HG03060 (cell line): ENCODE measurements around the gene FMN2.

Experiments used
- ATAC-seq: cut with Tn5 transposase; IDR thresholded peaks from one replicate; pipeline ENCODE4 v1.9.1; 2021; ENCODE audit warnings: low read depth, moderate number of reproducible peaks; ENCODE audit not compliant: unreplicated experiment

The FMN2 gene

DNA sequence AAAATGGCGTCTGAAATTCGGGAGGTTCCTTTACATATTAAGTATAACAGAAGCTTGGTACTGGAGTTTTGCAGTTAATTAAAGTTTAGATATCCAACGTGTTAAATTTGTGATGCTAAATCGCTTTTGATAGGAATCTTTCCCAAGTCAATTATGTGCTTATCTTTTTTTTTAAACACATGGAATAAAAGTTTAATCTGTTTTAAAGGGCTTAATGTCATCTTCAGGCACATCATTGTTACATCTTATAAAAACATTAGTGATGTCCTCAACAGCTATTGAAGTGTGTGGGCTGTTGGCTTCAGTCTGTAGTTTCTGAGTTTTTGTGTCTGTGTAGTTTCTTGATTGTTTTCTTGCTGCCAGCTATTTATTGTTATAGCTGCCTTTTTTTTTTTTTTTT is 5.3 kb downstream of the FMN2 start:
- ATAC-seq, result no peak

DNA sequence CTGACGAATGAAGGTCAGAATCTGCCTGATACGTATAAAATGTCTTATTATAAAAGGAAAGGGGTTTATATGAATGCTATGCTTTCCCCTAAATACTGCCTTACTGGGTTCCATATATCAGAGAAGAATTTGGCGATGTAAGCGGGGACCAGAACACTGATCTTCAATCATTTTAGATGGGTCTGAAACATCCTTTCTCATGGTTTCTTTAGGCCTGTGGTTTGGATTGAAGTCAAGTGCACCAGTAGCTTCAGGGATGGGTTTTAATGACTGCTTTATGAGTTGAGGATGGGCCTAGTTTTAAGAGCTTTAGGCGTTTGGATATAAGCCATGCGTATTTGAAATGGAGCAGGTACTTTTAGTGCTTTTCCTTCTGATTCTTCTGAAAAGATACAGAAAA is 6.9 kb downstream of the FMN2 start:
- no peak for ATAC-seq

DNA sequence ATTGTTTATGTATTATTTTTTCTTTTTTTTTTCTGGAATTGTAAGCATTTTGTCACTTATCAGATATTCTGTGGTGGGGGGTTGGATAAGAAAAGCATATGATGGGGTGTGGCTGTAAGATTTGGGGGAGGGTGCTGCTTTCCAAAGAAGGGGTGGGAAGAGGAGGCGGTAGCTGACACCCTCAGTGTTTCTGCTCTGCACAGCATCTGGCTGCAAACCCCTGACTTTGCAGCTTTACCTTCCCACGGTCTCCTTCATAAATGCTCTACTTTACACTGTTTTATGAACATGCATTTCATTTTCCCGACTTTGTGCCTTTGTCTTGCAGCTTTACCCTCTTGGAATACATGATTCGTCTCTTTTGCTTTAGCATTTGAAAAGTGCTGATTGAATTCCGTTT is 7.6 kb downstream of the FMN2 start:
- ATAC-seq, result no peak

DNA sequence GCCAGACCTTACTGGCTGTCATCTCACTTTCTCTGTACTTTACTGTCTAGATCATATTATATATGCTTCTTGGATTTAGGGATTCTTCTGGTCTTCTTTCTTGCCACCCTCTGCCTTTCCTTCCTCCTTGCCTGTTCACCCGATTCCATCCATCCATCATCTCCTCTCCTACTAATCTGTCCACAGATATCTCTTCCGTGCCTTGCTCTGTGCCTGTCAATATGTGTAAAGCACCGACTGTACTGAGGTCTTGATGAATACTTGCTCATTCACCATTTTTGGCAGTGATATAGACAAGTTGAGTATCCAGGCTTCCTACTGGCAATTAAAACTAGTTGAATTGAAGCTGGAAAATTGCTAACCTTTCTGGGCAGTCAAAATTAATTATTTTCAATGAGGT is 8.1 kb downstream of the FMN2 start:
- ATAC-seq, result no peak

DNA sequence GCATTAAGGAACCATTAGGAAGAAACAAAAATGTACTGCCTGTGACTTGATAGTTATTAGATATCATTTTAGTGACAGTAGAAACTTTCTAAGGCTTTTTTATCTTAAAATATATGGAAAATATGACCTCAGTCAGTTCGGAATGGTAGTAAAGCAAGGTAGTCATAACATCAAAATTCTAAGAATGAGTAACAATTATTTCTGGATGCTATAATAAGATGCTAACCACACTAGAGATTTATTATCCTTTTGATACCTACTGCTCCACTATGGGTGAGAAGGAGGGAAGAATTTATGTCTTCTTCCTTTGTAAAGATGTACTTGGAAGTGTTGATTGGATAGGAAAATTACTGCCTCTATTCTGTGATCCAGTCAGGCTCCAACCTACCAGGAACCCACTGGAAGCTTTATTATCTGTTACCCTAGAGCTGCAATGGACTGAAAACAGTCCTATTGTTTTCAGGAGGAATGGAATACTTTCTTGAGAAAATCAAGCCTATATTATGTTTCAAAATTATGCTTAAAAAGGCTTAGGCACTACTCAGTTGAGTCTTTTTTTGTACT is 8.8 kb downstream of the FMN2 start:
- ATAC-seq, result no peak

DNA sequence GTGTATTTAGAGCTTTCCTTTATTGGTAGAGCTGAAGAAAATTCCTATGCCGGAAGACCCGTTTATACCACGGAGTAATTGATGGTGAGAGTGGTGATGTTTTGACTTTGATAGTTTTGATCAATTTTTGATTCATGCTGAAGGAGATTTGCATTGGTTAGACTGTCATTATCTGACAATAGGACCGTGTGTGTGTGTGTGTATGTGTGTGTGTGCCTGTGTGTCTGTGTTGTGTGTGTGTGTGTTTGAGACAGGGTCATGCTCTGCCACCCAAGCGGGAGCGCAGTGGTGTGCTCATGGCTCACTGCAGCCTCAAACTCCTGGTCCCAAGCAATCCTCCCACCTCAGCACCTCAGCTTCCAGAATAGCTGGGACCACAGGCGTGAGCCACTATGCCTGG is 9.6 kb downstream of the FMN2 start:
- no peak for ATAC-seq

DNA sequence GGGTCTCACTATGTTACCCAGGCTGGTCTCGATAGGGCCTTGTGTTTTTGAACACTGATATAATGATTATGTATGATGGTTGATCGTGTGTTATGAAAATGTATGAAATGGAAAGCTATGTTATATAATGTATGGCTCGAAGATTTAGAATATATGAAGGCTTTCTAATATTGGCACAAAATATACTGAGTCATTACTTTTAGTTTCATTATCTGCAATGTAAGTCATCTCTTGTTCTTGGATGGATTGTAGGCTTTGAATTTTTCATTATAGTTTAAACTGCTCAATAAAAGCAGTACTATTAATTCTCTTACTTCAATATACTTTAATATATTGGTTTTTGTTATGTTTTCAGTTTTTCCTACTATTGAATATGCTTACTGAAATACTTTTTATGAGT is 10.1 kb downstream of the FMN2 start:
- no peak for ATAC-seq

DNA sequence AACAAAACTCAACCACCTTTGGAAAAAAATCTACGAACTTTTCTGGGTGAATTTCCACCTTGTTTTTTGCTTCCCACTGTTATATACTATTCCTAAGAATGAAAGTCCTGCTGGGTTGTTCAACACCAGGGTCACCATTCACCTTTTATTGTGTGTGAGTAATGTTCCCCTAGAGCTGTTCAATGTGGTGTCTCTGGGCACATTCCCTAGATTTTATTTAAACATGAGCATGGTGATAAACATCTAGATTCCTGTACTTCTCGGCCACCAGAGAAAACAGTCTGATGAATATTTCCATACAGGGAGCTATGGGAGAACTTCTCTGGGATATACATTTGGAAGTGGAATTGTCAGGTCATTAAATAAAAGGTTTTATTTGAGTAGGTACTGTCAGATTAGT is 13.0 kb downstream of the FMN2 start:
- ATAC-seq, result no peak

DNA sequence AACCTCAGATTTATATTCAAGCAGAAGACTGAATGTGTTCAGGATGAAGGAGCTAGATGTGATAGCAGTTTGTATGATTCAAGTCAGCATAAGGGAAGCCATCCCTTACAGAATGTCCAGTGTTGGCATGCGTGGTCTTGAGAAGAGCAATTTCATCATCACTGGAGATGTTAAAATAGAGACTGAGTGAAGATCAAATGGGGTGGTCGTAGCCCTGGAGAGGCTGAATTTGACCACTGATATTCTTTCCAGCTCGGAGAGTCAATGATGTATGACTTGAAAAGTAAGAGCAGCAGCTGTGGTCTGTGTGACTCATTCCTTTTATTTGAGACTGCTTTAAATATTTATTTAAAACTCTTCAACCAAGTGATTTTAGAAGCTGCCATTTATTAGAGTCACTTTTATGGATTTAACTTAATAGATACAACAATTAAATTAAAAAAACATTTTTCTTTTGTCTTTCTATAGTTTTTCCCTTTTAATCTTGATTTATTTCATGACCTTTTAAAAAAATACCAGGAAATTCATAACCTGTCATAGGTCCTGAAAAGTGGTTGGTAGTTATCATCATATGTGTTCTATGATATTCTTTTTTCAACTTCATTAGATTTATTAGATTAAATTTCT is 15.5 kb downstream of the FMN2 start:
- ATAC-seq, result no peak

DNA sequence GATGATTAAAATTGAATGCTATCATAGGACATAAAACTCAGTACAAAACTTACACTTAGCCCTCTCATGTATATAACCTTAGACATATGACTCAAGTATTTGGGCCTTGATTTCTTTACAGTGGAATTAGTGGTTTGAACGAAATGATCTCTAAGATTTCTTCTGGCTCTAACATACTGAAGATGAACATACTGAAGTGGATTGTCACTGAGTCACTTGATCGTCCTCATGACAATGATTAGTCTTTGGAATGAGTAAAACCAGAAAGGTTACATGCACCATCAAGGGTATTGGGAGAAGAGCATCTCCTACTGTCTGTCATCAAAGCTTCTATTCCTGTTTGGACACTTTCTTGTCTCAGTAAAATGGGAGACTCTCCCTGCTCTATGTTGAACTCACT is 17.4 kb downstream of the FMN2 start:
- no peak for ATAC-seq

DNA sequence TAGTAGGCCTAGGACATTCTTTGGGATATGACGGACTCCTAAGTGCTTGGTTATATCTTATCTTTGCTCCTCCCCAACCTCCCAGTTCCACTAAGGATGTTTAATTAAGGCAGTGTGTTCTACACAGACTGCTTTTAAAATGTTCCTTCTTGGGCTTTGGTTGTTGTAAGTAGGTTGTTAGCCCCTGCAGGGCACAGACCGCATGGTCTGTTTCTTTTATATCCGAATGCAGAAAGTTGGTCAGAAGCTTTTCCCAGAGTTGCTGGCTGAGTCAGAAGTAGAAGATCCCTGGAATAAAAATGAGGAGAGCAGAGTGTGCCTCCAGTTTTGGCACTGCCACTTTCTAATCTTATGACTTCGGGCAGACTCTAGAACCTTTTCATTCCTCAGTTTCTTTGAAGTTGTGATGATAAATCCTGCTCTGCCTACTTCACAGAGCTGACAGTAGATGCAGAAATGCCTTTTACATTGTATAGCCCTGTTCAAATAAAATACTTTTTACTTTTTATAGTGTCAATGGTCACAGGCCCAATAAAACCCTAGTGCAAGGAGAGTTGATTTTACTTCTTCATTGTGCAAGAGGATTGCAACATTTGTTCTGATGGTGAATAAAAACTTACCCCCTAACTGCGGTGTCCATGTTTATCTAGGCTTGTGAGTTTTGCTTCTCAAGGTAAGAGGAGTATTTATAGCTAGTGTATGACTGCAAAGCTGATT is 18.4 kb downstream of the FMN2 start:
- no peak for ATAC-seq

DNA sequence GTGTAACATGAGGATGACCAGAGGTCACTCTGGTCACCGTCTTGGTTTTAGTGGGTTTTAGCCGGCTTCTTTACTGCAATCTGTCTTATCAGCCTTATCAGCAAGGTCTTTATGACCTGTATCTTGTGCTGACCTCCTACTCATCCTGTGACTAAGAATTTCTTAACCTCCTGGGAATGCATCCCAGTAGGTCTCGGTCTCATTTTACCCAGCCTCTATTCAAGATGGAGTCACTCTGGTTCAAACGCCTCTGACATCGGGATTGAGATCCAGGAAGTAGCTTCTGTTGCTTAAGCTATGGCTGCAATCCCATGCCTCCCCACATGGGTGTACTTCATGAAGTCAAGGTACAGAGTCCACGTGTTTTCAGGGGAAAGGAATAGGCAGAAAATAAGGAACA is 19.9 kb downstream of the FMN2 start:
- no peak for ATAC-seq

DNA sequence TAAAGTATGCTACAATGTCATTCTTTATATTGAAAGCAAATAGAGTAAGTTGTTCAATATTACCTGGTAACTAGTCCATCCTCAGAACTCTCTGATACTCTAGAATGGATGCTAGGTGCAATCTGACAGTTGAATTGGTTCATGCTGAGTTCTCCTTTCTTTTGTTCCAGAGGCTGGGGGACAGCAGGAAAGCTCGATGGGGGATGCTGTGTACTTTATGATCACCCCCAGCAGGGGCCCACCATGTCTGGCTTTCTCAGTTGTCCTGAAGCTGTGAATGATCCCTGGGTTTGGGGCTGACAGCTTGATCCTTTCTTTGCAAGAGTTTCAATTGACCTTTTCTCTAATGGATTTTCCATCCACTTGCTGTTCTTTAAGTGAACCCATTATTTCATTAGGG is 22.5 kb downstream of the FMN2 start:
- no peak for ATAC-seq

DNA sequence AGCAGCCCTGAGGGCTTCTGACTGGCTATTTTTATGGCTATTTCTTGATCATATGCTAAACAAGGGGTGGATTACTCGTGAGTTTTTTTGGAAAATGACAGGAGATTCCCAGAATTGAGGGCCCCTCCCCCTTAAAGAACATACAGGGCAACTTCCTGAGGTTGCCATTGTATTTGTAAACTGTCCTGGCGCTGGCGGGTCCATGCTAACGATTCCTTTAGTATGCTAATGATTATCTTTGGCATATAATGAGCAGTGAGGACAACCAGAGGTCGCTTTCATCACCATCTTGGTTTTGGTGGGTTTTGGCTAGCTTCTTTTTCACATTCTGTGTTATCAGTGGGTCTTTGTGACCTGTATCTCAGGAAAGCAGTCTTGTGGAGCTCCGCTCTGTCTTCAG is 24.1 kb downstream of the FMN2 start:
- ATAC-seq, result no peak

DNA sequence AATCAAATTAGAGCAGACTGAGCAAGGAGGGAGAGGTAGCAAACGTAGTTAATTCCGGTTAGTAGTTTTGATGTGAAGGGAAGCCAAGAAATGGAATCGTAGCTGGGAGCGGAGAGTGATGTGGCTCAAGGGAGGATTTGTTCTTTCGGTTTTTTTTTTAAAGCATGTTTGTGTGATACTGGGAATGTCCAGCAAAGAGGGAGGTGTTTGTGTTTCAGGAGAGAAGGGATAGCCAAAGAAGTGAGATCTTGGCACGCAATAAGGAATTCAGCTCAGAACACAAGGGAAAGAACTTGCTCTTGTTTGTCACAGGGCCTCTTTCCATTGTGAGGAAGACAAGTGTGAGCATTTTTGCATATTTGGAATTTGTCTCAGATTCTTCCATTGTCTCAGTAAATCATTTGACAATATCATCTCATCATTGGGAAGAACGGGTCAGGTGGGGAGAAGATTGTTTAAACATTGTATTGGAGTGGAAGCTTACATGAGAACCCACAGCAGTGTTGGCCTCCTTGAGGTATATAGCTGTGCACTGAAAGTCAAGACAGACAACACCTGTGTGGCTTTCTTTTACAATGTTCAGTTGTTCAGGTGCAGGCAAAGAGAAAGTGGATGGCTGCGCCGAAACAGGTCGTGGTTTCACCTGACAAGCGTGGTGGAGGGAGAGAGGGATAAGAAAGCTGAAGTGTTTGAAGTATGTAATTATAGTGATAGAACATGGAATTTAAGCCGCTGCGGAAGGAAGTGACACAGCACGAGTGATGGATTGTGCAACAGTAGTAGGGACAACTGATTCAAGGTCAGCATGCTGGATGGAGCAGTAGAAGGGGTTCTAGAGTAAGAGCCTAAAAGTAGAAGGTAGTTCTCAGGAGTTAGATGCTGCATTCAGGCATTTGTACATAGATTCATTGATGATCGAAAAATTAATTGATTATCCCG is 25.4 kb downstream of the FMN2 start:
- ATAC-seq, result no peak

DNA sequence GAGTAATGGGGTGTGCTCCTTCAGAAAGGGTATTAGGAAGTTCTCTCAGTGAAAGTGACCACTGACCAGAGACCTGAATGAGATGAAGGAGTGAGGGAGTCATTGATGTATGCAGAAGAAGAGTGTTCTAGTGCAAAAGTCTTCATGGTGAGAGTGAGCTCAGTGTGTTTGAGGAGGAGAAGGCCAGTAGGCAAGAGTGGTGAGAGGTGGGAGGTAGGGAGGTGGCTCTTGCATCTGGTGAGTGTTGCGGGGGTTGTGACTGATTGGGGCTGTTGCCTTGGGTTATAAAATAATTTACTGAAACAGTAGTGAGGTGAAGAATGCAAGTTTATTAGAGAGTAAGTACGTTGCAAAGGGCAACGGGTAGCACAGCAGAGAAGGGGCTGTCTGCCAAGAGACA is 26.2 kb downstream of the FMN2 start:
- ATAC-seq, result no peak

DNA sequence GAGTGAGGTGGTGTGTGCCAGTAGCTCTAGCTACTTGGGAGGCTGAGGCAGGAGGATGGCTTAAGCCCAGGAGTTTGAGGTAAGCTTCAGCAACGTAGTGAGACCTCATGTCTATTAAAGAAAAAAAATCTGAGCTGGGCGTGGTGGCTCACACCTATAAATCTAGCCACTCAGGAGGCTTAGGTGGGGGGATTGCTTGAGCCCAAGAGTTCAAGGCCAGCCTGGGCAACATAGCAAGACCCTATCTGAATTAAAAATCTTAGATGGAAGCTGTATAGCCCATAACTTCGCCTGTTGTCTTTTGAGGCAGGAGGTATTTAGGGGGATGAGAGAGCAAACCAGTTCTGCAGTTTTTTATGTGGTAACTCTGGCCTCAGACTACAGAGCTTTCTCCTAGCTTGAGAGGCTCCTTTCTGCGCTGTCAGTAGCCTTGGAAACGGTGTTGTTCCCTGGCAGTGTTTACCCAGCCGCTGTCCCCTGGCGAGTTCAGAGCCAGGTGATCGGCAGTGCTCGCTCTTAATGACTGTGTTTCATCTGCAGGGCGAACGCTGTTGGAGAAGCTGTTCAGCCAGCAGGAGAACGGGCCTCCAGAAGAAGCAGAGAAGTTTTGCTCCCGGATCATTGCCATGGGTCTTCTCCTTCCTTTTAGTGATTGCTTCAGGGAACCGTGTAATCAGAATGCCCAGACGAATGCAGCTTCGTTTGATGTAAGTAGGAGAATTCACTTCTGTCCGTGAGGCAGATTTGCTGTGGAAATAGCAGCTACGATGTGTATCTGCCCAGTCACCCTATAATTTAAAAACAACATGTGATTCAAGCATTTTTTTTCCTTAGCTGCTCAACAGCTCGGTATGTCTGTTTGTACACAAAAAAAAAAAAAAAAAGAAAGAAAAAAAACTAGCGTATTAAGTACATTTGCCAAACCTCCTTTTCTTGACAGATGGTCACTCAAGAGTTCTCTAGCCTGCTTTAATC is 31.2 kb downstream of the FMN2 start:
- no peak for ATAC-seq

DNA sequence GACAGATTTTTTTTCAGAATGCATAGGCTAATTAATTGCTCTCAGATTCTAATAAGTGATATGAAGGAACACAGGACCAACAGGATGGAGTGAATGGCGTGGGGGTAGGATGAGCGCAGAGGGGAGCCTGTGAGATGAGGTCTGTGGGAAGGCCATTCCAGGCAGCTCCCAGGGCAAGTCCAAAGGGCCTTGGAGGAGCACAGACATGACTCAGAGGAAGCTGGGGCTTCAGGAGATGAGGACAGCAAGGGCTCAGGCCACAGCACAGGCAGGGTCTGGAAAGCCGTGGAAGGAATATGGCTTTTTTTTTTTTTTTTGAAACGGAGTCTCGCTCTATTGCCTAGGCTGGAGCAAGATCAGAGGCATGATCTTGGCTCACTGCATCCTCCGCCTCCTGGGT is 35.1 kb downstream of the FMN2 start:
- no peak for ATAC-seq

DNA sequence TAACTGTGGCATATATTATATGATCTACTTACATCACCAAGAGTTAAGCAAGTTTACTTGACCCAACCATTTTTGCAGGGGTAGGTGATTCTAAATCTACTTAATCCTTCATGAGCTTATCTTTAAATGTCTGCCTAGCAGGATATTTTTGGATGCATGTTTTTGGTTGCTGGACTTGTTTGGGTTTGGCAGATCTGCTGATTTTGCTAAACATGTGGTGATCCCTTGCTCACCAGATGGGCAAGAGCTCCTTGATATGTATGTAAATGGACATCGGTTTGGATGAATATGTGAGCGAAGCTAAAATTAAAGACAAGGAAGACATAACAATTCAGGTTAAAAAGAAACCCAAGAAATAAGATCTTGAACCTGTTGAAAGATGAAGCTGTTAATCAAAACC is 36.7 kb downstream of the FMN2 start:
- ATAC-seq, result no peak

DNA sequence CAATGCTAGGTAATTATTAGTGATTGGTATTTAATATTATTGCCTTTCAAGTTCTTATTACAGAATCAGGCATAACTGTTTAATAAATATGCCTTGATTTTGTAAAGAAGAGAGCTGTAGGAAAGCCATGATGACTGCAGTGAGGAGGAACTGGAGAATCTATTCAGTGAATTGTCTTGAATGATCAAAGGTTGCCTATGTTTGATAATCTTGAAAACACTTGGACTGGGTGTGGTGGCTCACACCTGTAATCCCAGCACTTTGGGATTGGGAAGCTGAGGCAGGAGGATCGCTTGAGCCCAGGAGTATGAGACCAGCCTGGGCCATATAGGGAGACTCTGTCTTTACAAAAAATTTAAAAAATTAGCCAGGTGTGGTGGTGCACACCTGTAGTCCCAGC is 42.4 kb downstream of the FMN2 start:
- ATAC-seq, result no peak
